OCI-LY1 (cell line): Measurements from ENCODE around the gene TTC6.

Experiments
- H2AFZ ChIP-seq: fragments of 200-600 bp; sonication (generic), shearing (Covaris generic); 2 replicates; pipeline ENCODE4 v1.6.0; 2014; ENCODE audit warnings: antibody characterized with exemption, mild to moderate bottlenecking, low read length
- H3F3A ChIP-seq: fragments of 200-600 bp; sonication (generic), shearing (Covaris generic); 2 replicates; pipeline ENCODE4 v1.6.0; 2014; ENCODE audit warnings: mild to moderate bottlenecking, antibody characterized with exemption, low read length, moderate library complexity; ENCODE audit not compliant: insufficient read depth
- H3K27ac ChIP-seq: fragments of 200-600 bp; sonication (generic); 2 replicates; pipeline ENCODE4 v1.5.1; 2014; ENCODE audit warnings: low read length, mixed run types, mild to moderate bottlenecking, low read depth; ENCODE audit not compliant: poor library complexity, severe bottlenecking
- H3K27me3 ChIP-seq: fragments of 200-600 bp; sonication (generic); 2 replicates; pipeline ENCODE4 v1.6.0; 2014; ENCODE audit warnings: antibody characterized with exemption, mild to moderate bottlenecking, low read length, moderate library complexity; ENCODE audit not compliant: insufficient read depth
- H3K36me3 ChIP-seq: fragments of 200-600 bp; sonication (generic); 2 replicates; pipeline ENCODE4 v1.6.1; 2014; ENCODE audit warnings: mild to moderate bottlenecking, antibody characterized with exemption, low read length, moderate library complexity, mixed read lengths; ENCODE audit not compliant: insufficient read depth
- H3K4me1 ChIP-seq: fragments of 200-600 bp; sonication (generic); 2 replicates; pipeline ENCODE4 v1.5.1; 2014; ENCODE audit warnings: mild to moderate bottlenecking, low read length, moderate library complexity; ENCODE audit not compliant: insufficient read depth, severe bottlenecking
- H3K4me2 ChIP-seq: fragments of 200-600 bp; sonication (generic), shearing (Covaris generic); 2 replicates; pipeline ENCODE4 v1.6.1; 2014; ENCODE audit warnings: low read length
- H3K4me3 ChIP-seq: fragments of 200-600 bp; sonication (generic); 2 replicates; pipeline ENCODE4 v1.5.1; 2014; ENCODE audit warnings: low read length, low read depth, mild to moderate bottlenecking, mixed read lengths; ENCODE audit not compliant: poor library complexity, severe bottlenecking
- H3K79me2 ChIP-seq: fragments of 200-600 bp; shearing (Covaris generic); 2 replicates; pipeline ENCODE4 v1.6.1; 2016; ENCODE audit warnings: mixed run types, low read length, mixed read lengths; ENCODE audit not compliant: insufficient read depth
- H3K9ac ChIP-seq: fragments of 200-600 bp; sonication (generic), shearing (Covaris generic); 2 replicates; pipeline ENCODE4 v1.6.1; 2014; ENCODE audit warnings: mild to moderate bottlenecking, low read length, mixed read lengths
- H3K9me2 ChIP-seq: fragments of 200-600 bp; sonication (generic), shearing (Covaris generic); 2 replicates; pipeline ENCODE4 v1.6.1; 2014; ENCODE audit warnings: low read depth, mild to moderate bottlenecking, low read length, mixed read lengths
- H3K9me3 ChIP-seq: fragments of 200-600 bp; shearing (Covaris generic); 2 replicates; pipeline ENCODE4 v1.6.1; 2014; ENCODE audit warnings: low read length, mixed read lengths
- H4K20me1 ChIP-seq: fragments of 200-600 bp; sonication (generic), shearing (Covaris generic); 2 replicates; pipeline ENCODE4 v1.6.0; 2016; ENCODE audit warnings: mild to moderate bottlenecking, low read length; ENCODE audit not compliant: insufficient read depth
- EZH2 ChIP-seq: fragments of 200-600 bp; sonication (generic), shearing (Covaris generic); IDR thresholded peaks from 2 replicates; pipeline ENCODE4 v1.8.0; 2017; ENCODE audit warnings: borderline replicate concordance, mixed run types, mild to moderate bottlenecking, antibody characterized with exemption, low read length, moderate library complexity, mixed read lengths
- TF ChIP-seq, protein P1 (sequence below): fragments of 200-600 bp; sonication (generic), shearing (Covaris generic); IDR thresholded peaks from 2 replicates; pipeline ENCODE4 v1.5.1; 2017; ENCODE audit warnings: mild to moderate bottlenecking, antibody characterized with exemption, low read length, moderate library complexity, mixed read lengths

The TTC6 gene

DNA sequence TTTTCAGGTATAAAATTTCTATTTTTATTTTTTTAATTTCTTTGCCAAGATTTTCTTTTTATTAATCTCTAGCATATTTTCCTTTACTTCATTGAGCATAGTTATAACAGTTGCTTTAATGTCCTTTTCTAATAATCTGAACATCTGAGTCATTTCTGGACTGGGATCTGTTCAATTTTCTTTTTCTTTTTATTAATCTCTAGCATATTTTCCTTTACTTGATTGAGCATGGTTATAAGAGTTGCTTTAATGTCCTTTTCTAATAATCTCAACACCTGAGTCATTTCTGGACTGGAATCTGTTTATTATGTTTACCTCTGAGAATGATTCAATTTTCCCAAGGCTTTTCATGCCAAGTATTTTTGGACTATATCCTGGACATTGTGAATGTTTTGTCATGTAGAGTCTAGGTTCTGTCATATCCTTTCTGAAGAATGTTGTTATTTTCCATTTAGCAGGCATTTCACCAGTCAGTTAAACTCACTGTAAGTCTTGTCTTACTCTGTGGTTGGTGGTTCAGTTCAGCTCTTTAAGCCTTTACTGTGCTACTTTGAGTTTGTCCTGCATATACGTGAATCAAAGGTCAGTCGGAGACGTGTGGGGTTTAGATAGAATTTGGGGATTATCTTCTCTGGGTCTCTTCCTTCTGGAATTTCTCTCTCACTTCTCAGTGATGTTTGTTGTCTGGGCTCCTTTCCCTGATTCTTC is 20.3 kb downstream of the TTC6 start:
- no peaks in the 10 kb centered on the region for H3K9me2 ChIP-seq
- H3K27ac ChIP-seq: no peak overlapping the region
- H3K27me3 ChIP-seq: no peaks in the 10 kb centered on the region
- H3K4me1 ChIP-seq: no peaks in the 10 kb centered on the region
- H3K9ac ChIP-seq: no peak overlapping the region
- TF ChIP-seq EZH2: no peak
- TF ChIP-seq, protein P1, sequence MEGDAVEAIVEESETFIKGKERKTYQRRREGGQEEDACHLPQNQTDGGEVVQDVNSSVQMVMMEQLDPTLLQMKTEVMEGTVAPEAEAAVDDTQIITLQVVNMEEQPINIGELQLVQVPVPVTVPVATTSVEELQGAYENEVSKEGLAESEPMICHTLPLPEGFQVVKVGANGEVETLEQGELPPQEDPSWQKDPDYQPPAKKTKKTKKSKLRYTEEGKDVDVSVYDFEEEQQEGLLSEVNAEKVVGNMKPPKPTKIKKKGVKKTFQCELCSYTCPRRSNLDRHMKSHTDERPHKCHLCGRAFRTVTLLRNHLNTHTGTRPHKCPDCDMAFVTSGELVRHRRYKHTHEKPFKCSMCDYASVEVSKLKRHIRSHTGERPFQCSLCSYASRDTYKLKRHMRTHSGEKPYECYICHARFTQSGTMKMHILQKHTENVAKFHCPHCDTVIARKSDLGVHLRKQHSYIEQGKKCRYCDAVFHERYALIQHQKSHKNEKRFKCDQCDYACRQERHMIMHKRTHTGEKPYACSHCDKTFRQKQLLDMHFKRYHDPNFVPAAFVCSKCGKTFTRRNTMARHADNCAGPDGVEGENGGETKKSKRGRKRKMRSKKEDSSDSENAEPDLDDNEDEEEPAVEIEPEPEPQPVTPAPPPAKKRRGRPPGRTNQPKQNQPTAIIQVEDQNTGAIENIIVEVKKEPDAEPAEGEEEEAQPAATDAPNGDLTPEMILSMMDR: no peak
- H2AFZ ChIP-seq: no peak overlapping the region
- no peak overlapping the region for H3K4me3 ChIP-seq
- H3K9me3 ChIP-seq: no peaks in the 10 kb centered on the region; the same call in 1 of the 2 replicates
- H3F3A ChIP-seq: no peaks in the 10 kb centered on the region
- no peaks in the 10 kb centered on the region for H4K20me1 ChIP-seq
- H3K79me2 ChIP-seq: no peaks in the 10 kb centered on the region
- H3K4me2 ChIP-seq: no peak overlapping the region
- H3K36me3 ChIP-seq: no peaks in the 10 kb centered on the region

GRCh38 chr14:37616853-37617252 is 21.4 kb downstream of the TTC6 start:
- Histone ChIP-seq H3K4me1 (no peaks in the 10 kb centered on the region), H3K36me3 (no peaks in the 10 kb centered on the region), H3K9ac (no peak overlapping the region), H3K27me3 (no peaks in the 10 kb centered on the region), H3K9me2 (no peaks in the 10 kb centered on the region), H3F3A (no peaks in the 10 kb centered on the region), H4K20me1 (no peaks in the 10 kb centered on the region), H3K27ac (no peak overlapping the region), H3K4me2 (no peak overlapping the region), H3K4me3 (no peak overlapping the region), H3K79me2 (no peaks in the 10 kb centered on the region), H2AFZ (no peak overlapping the region), H3K9me3 (no peaks in the 10 kb centered on the region; the same call in 1 of the 2 replicates)
- no peak for TF ChIP-seq EZH2
- TF ChIP-seq, protein P1: no peak

DNA sequence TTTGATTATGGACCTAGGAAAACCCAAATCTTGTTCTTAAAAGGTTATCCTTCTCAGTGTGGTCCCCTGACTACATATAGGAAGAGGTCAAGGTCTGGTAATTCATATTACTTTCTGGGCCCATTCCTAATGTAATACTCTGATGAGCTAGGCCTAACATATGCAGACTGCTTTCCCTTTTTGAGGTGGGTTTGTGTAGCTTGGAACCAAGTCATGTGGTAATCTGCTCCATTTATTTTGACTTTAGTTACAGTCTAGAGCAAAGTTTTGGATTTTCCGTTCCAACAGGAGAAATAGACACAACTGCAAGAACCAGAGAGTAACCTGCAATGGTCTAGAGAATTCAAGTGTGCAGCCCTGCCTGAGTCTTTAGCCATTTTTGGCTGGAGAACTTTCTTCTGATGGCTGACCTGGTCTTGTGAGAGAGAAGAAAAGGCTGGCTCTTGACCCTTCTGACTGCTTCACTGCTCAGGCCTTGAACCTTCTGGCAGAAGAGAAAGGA is 22.5 kb downstream of the TTC6 start:
- Histone ChIP-seq H3K36me3 (no peaks in the 10 kb centered on the region), H3K4me1 (no peaks in the 10 kb centered on the region), H3K79me2 (no peaks in the 10 kb centered on the region), H3K4me2 (no peak overlapping the region), H4K20me1 (no peaks in the 10 kb centered on the region), H3K27me3 (no peaks in the 10 kb centered on the region), H2AFZ (no peak overlapping the region), H3K9me2 (no peaks in the 10 kb centered on the region), H3K9me3 (no peaks in the 10 kb centered on the region; the same call in 1 of the 2 replicates), H3K9ac (no peak overlapping the region), H3F3A (no peaks in the 10 kb centered on the region), H3K27ac (no peak overlapping the region), H3K4me3 (no peak overlapping the region)
- TF ChIP-seq, protein P1: no peak
- TF ChIP-seq EZH2: no peak
